GM23338 (cell line): ENCODE results near the gene PRKAR1B. TPM values are rescaled to one million over a fixed set of nuclear protein-coding genes. Genes with fewer than 3 reads are reported as not detected.

Source experiments
- ATAC-seq: fragments of 200-7000 bp; cut with Tn5 transposase; 3 replicates; pipeline ENCODE4 v1.9.1; 2020
- DNase-seq: peaks from one replicate; pipeline ENCODE4 v3.0.0-alpha.2; 2015; ENCODE audit warnings: low spot score
- H2AFZ ChIP-seq: fragments of 200-600 bp; sonication (generic); 2 replicates; pipeline ENCODE4 v1.8.0; 2016; ENCODE audit warnings: antibody characterized with exemption, mild to moderate bottlenecking, moderate library complexity
- H3F3A ChIP-seq: fragments of 200-600 bp; sonication (generic); replicated peaks from 2 replicates; pipeline ENCODE4 v1.8.0; 2017; ENCODE audit warnings: antibody characterized with exemption, mixed run types, low read depth
- H3K27ac ChIP-seq: fragments of 200-600 bp; sonication (generic); 2 replicates; pipeline ENCODE4 v1.6.1; 2016; ENCODE audit warnings: low read depth
- H3K27me3 ChIP-seq: fragments of 200-600 bp; sonication (generic); 2 replicates; pipeline ENCODE4 v1.8.0; 2016; ENCODE audit warnings: mild to moderate bottlenecking, mixed run types, moderate library complexity; ENCODE audit not compliant: insufficient read depth
- H3K36me3 ChIP-seq: fragments of 200-600 bp; sonication (generic); 2 replicates; pipeline ENCODE4 v1.8.0; 2016; ENCODE audit warnings: mild to moderate bottlenecking; ENCODE audit not compliant: insufficient read depth
- H3K4me1 ChIP-seq: fragments of 200-600 bp; sonication (generic); 2 replicates; pipeline ENCODE4 v1.8.0; 2016; ENCODE audit warnings: mild to moderate bottlenecking, moderate library complexity; ENCODE audit not compliant: insufficient read depth
- H3K4me2 ChIP-seq: fragments of 200-600 bp; sonication (generic); 2 replicates; pipeline ENCODE4 v1.7.1; 2017; ENCODE audit warnings: mixed run types
- H3K4me3 ChIP-seq: fragments of 200-600 bp; sonication (generic); 2 replicates; pipeline ENCODE4 v1.6.1; 2016; ENCODE audit warnings: mixed run types
- H3K79me2 ChIP-seq: fragments of 200-600 bp; sonication (generic); replicated peaks from 2 replicates; pipeline ENCODE4 v1.8.0; 2017; ENCODE audit warnings: mild to moderate bottlenecking; ENCODE audit not compliant: insufficient read depth
- H3K9me2 ChIP-seq: fragments of 200-600 bp; sonication (generic); 2 replicates; pipeline ENCODE4 v1.8.0; 2017; ENCODE audit not compliant: insufficient read depth
- H4K20me1 ChIP-seq: fragments of 200-600 bp; sonication (generic); replicated peaks from 2 replicates; pipeline ENCODE4 v1.8.0; 2017; ENCODE audit warnings: mild to moderate bottlenecking; ENCODE audit not compliant: insufficient read depth
- H3K27ac Mint-ChIP-seq: 2 replicates; pipeline ENCODE4 v1.8.0; 2020; ENCODE audit warnings: inconsistent platforms, mild to moderate bottlenecking, moderate library complexity, mixed read lengths
- H3K27me3 Mint-ChIP-seq: 3 replicates; pipeline ENCODE4 v1.8.0; 2022; ENCODE audit warnings: low read depth, mild to moderate bottlenecking, moderate library complexity, mixed read lengths, inconsistent platforms; ENCODE audit not compliant: insufficient read depth, poor library complexity
- H3K36me3 Mint-ChIP-seq: 3 replicates; pipeline ENCODE4 v1.8.0; 2021; ENCODE audit warnings: low read depth, mild to moderate bottlenecking, inconsistent platforms, moderate library complexity, mixed read lengths
- H3K4me1 Mint-ChIP-seq: 3 replicates; pipeline ENCODE4 v1.8.0; 2020; ENCODE audit warnings: mild to moderate bottlenecking, inconsistent platforms, mixed read lengths
- H3K4me3 Mint-ChIP-seq: 3 replicates; pipeline ENCODE4 v1.8.0; 2021; ENCODE audit warnings: moderate library complexity, mild to moderate bottlenecking, inconsistent platforms, mixed read lengths
- H3K9me3 Mint-ChIP-seq: 3 replicates; pipeline ENCODE4 v1.8.0; 2020; ENCODE audit warnings: moderate library complexity, mild to moderate bottlenecking, inconsistent platforms, mixed read lengths
- CREB1 ChIP-seq: fragments of 250-450 bp; sonication (Bioruptor Pico); IDR thresholded peaks from 2 replicates; pipeline ENCODE4 v1.5.0; 2020; ENCODE audit warnings: low read depth, mild to moderate bottlenecking, moderate library complexity
- EZH2 ChIP-seq: fragments of 200-600 bp; sonication (generic); IDR thresholded peaks from one replicate; pipeline ENCODE4 v1.8.0; 2017; ENCODE audit warnings: antibody characterized with exemption, mild to moderate bottlenecking, low read depth; ENCODE audit not compliant: unreplicated experiment
- EZH2phosphoT487 ChIP-seq: fragments of 200-600 bp; sonication (generic); IDR thresholded peaks from one replicate; pipeline ENCODE4 v1.8.1; 2018; ENCODE audit warnings: antibody characterized with exemption; ENCODE audit not compliant: unreplicated experiment
- JUNB ChIP-seq: IDR thresholded peaks from one replicate; pipeline ENCODE4 v1.6.1; 2016; ENCODE audit warnings: antibody characterized with exemption; ENCODE audit not compliant: unreplicated experiment
- NANOG ChIP-seq: IDR thresholded peaks from 2 replicates; pipeline ENCODE4 v1.6.1; 2016; ENCODE audit warnings: antibody characterized with exemption, borderline replicate concordance
- POLR2AphosphoS5 ChIP-seq: IDR thresholded peaks from 2 replicates; pipeline ENCODE4 v1.6.1; 2016; ENCODE audit warnings: antibody characterized with exemption, low read depth
- STAT1 ChIP-seq: IDR thresholded peaks from one replicate; pipeline ENCODE4 v1.6.1; 2016; ENCODE audit warnings: antibody characterized with exemption; ENCODE audit not compliant: unreplicated experiment
- ZNF114 ChIP-seq: fragments of 250-450 bp; sonication (Bioruptor Pico); IDR thresholded peaks from 2 replicates; pipeline ENCODE4 v1.5.0; 2020; ENCODE audit warnings: mild to moderate bottlenecking, moderate library complexity
- ZNF331 ChIP-seq: fragments of 250-450 bp; sonication (Bioruptor Pico); IDR thresholded peaks from 2 replicates; pipeline ENCODE4 v1.5.0; 2020; ENCODE audit warnings: low read depth, mild to moderate bottlenecking, moderate library complexity
- polyA plus RNA-seq: library from polyadenylated mRNA; unstranded; fragments of >200 nt; fragmentation: Nextera tagmentation; extraction: Ambion mirVana; gene quantifications from 2 replicates; pipeline ENCODE4 v1.2.1, GENCODE V29; 2016
- total RNA-seq: library from RNA; depleted of rRNA; stranded (reverse); fragments of >200 nt; shearing (Covaris generic); gene quantifications from 2 replicates; pipeline ENCODE4 v1.2.3, GENCODE V29; 2014
- TF ChIP-seq, protein P1 (sequence below), 2 experiments: fragments of 200-600 bp in 1 of 2; sonication (generic) in 1 of 2; conservative IDR thresholded peaks; 2 replicates each; pipeline versions ENCODE4 v1.5.1 to v1.6.1; 2016 to 2017; ENCODE audit warnings: antibody characterized with exemption in 2 of 2, low read depth in 2 of 2, mild to moderate bottlenecking in 2 of 2, moderate library complexity in 1 of 2
- TF ChIP-seq, protein P2 (sequence below): IDR thresholded peaks from 2 replicates; pipeline ENCODE4 v1.6.1; 2016; ENCODE audit warnings: antibody characterized with exemption
- TF ChIP-seq, protein P3 (sequence below): fragments of 250-450 bp; sonication (Bioruptor Pico); IDR thresholded peaks from 2 replicates; pipeline ENCODE4 v1.5.0; 2020; ENCODE audit warnings: mild to moderate bottlenecking, moderate library complexity
- TF ChIP-seq, protein P4 (sequence below): IDR thresholded peaks from one replicate; pipeline ENCODE4 v1.6.1; 2018; ENCODE audit warnings: antibody characterized with exemption; ENCODE audit not compliant: unreplicated experiment

The PRKAR1B gene
- total and polyA plus RNA-seq, 2 experiments from 2014 or later: 35.7 to 36.7 TPM

DNA sequence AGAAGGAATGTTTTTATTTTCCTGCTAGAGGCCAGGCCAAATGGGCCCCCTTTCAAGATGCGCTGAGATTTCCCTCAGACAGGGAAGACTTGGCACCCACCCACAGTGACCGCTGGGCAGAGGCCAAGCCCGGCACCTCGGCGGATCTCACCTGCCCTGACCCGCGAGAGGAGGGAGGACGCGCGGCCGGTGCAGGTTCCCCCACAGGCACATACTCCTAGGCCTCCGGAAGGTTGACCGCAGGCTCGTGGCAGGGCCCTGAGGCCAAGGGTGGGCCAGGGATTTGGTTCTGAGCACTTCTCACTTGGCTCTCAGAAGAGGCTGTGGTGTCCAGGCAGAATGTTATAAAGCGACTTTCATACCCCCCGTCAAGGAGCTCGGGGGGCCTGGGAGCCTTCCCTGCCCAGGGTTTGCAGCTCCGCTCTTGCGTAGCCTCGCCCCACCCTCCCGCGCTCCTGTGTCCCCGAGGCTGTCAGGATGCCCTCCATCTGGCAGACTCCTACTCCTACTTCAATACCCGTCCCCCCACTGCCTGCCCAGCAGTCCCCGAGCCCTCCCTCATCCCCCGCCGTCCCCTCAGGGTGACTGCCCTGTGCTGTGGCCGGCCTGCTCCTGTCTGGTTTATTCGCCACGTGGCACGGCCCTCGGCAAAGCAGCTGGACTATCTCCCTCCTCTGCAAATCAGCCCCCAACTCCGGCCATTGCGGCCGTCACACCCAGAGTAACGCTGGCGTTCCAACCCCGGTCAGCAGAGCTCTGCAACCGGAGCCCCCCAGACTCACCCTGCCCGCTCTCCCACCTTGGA is 156.9 kb downstream of the PRKAR1B start:
- Histone ChIP-seq H3K4me3 (no peak overlapping the region), H3K27ac (no peak overlapping the region), H3K27me3 (no peaks in the 10 kb centered on the region), H3K9me2 (peaks cover 5% of the 10 kb centered on the region), H3F3A (no peaks in the 10 kb centered on the region), H3K4me1 (no peaks in the 10 kb centered on the region; the same call in 1 of the 2 replicates), H2AFZ (no peak overlapping the region), H3K4me2 (no peak overlapping the region), H4K20me1 (no peaks in the 10 kb centered on the region), H3K79me2 (peaks cover 4% of the 10 kb centered on the region; the same call in 1 of the 2 replicates), H3K36me3 (no peaks in the 10 kb centered on the region)
- no peak overlapping the region for H3K4me3 Mint-ChIP-seq
- DNase-seq: no peak
- no peak overlapping the region for H3K27ac Mint-ChIP-seq
- peaks cover 19% of the 10 kb centered on the region for H3K4me1 Mint-ChIP-seq
- H3K27me3 Mint-ChIP-seq: peaks cover 4% of the 10 kb centered on the region
- peaks cover 10% of the 10 kb centered on the region for H3K36me3 Mint-ChIP-seq
- TF ChIP-seq EZH2phosphoT487 (no peak), JUNB (no peak), EZH2 (no peak), ZNF114 (no peak), CREB1 (no peak), POLR2AphosphoS5 (no peak), ZNF331 (CRISPR knock-in tag) (no peak), STAT1 (no peak), NANOG (no peak)
- TF ChIP-seq, protein P1, sequence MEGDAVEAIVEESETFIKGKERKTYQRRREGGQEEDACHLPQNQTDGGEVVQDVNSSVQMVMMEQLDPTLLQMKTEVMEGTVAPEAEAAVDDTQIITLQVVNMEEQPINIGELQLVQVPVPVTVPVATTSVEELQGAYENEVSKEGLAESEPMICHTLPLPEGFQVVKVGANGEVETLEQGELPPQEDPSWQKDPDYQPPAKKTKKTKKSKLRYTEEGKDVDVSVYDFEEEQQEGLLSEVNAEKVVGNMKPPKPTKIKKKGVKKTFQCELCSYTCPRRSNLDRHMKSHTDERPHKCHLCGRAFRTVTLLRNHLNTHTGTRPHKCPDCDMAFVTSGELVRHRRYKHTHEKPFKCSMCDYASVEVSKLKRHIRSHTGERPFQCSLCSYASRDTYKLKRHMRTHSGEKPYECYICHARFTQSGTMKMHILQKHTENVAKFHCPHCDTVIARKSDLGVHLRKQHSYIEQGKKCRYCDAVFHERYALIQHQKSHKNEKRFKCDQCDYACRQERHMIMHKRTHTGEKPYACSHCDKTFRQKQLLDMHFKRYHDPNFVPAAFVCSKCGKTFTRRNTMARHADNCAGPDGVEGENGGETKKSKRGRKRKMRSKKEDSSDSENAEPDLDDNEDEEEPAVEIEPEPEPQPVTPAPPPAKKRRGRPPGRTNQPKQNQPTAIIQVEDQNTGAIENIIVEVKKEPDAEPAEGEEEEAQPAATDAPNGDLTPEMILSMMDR (conservative IDR thresholded peaks at IDR 0.05; ENCODE audit: low read depth in 2 of 2): no peak
- TF ChIP-seq, protein P2, sequence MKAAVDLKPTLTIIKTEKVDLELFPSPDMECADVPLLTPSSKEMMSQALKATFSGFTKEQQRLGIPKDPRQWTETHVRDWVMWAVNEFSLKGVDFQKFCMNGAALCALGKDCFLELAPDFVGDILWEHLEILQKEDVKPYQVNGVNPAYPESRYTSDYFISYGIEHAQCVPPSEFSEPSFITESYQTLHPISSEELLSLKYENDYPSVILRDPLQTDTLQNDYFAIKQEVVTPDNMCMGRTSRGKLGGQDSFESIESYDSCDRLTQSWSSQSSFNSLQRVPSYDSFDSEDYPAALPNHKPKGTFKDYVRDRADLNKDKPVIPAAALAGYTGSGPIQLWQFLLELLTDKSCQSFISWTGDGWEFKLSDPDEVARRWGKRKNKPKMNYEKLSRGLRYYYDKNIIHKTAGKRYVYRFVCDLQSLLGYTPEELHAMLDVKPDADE: no peak
- TF ChIP-seq, protein P3, sequence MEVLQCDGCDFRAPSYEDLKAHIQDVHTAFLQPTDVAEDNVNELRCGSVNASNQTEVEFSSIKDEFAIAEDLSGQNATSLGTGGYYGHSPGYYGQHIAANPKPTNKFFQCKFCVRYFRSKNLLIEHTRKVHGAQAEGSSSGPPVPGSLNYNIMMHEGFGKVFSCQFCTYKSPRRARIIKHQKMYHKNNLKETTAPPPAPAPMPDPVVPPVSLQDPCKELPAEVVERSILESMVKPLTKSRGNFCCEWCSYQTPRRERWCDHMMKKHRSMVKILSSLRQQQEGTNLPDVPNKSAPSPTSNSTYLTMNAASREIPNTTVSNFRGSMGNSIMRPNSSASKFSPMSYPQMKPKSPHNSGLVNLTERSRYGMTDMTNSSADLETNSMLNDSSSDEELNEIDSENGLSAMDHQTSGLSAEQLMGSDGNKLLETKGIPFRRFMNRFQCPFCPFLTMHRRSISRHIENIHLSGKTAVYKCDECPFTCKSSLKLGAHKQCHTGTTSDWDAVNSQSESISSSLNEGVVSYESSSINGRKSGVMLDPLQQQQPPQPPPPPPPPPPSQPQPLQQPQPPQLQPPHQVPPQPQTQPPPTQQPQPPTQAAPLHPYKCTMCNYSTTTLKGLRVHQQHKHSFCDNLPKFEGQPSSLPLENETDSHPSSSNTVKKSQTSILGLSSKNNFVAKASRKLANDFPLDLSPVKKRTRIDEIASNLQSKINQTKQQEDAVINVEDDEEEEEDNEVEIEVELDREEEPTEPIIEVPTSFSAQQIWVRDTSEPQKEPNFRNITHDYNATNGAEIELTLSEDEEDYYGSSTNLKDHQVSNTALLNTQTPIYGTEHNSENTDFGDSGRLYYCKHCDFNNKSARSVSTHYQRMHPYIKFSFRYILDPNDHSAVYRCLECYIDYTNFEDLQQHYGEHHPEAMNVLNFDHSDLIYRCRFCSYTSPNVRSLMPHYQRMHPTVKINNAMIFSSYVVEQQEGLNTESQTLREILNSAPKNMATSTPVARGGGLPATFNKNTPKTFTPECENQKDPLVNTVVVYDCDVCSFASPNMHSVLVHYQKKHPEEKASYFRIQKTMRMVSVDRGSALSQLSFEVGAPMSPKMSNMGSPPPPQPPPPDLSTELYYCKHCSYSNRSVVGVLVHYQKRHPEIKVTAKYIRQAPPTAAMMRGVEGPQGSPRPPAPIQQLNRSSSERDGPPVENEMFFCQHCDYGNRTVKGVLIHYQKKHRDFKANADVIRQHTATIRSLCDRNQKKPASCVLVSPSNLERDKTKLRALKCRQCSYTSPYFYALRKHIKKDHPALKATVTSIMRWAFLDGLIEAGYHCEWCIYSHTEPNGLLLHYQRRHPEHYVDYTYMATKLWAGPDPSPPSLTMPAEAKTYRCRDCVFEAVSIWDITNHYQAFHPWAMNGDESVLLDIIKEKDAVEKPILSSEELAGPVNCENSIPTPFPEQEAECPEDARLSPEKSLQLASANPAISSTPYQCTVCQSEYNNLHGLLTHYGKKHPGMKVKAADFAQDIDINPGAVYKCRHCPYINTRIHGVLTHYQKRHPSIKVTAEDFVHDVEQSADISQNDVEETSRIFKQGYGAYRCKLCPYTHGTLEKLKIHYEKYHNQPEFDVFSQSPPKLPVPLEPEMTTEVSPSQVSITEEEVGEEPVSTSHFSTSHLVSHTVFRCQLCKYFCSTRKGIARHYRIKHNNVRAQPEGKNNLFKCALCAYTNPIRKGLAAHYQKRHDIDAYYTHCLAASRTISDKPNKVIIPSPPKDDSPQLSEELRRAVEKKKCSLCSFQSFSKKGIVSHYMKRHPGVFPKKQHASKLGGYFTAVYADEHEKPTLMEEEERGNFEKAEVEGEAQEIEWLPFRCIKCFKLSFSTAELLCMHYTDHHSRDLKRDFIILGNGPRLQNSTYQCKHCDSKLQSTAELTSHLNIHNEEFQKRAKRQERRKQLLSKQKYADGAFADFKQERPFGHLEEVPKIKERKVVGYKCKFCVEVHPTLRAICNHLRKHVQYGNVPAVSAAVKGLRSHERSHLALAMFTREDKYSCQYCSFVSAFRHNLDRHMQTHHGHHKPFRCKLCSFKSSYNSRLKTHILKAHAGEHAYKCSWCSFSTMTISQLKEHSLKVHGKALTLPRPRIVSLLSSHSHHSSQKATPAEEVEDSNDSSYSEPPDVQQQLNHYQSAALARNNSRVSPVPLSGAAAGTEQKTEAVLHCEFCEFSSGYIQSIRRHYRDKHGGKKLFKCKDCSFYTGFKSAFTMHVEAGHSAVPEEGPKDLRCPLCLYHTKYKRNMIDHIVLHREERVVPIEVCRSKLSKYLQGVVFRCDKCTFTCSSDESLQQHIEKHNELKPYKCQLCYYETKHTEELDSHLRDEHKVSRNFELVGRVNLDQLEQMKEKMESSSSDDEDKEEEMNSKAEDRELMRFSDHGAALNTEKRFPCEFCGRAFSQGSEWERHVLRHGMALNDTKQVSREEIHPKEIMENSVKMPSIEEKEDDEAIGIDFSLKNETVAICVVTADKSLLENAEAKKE (CRISPR knock-in tag): no peak
- TF ChIP-seq, protein P4, sequence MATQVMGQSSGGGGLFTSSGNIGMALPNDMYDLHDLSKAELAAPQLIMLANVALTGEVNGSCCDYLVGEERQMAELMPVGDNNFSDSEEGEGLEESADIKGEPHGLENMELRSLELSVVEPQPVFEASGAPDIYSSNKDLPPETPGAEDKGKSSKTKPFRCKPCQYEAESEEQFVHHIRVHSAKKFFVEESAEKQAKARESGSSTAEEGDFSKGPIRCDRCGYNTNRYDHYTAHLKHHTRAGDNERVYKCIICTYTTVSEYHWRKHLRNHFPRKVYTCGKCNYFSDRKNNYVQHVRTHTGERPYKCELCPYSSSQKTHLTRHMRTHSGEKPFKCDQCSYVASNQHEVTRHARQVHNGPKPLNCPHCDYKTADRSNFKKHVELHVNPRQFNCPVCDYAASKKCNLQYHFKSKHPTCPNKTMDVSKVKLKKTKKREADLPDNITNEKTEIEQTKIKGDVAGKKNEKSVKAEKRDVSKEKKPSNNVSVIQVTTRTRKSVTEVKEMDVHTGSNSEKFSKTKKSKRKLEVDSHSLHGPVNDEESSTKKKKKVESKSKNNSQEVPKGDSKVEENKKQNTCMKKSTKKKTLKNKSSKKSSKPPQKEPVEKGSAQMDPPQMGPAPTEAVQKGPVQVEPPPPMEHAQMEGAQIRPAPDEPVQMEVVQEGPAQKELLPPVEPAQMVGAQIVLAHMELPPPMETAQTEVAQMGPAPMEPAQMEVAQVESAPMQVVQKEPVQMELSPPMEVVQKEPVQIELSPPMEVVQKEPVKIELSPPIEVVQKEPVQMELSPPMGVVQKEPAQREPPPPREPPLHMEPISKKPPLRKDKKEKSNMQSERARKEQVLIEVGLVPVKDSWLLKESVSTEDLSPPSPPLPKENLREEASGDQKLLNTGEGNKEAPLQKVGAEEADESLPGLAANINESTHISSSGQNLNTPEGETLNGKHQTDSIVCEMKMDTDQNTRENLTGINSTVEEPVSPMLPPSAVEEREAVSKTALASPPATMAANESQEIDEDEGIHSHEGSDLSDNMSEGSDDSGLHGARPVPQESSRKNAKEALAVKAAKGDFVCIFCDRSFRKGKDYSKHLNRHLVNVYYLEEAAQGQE: no peak
- no peak for ATAC-seq
- H3K9me3 Mint-ChIP-seq: peaks cover 4% of the 10 kb centered on the region; the same call in 1 of the 3 replicates
